Caco-2 (cell line): ENCODE data around the gene OSBPL6. TPM values are rescaled to one million over a fixed set of nuclear protein-coding genes. Genes with fewer than 3 reads are reported as not detected.

Source experiments
- BruUV-seq: library from RNA; stranded (reverse); fragments of 400-500 nt; replicated peaks from 2 replicates; lab custom pipeline; 2021; lab: Mats Ljungman, UMichigan
- CTCF ChIA-PET: fragments of 300-600 bp; sonication (Branson Sonifier 250); formaldehyde crosslinking; loops from one replicate; lab custom pipeline; 2022; ENCODE audit warnings: antibody characterized with exemption; lab: Charles Lee
- POLR2A ChIA-PET: fragments of 300-600 bp; sonication (Branson Sonifier 250); formaldehyde crosslinking; loops from one replicate; lab custom pipeline; 2022; ENCODE audit warnings: antibody characterized with exemption; lab: Charles Lee
- DNase-seq, 2 experiments: peaks; one replicate each; pipeline versions ENCODE4 v3.0.0 to v3.0.0-alpha.2; 2020 to 2022
- H3K27me3 ChIP-seq: replicated peaks from 2 replicates; pipeline ENCODE4 v1.6.0; 2011; ENCODE audit warnings: low read length; ENCODE audit not compliant: control insufficient read depth, insufficient read depth
- H3K36me3 ChIP-seq: 2 replicates; pipeline ENCODE4 v1.5.1; 2011; ENCODE audit warnings: low read length; ENCODE audit not compliant: control insufficient read depth, insufficient read depth
- H3K4me1 ChIP-seq: fragments of 250-450 bp; sonication (Bioruptor Pico); 2 replicates; pipeline ENCODE4 v1.5.1; 2020; ENCODE audit warnings: mild to moderate bottlenecking
- H3K4me3 ChIP-seq: 2 replicates; pipeline ENCODE4 v1.5.1; 2011; ENCODE audit warnings: low read depth, mild to moderate bottlenecking, control low read depth, low read length
- H3K9me3 ChIP-seq: fragments of 250-450 bp; sonication (Bioruptor Pico); 2 replicates; pipeline ENCODE4 v1.5.1; 2020; ENCODE audit warnings: mild to moderate bottlenecking, moderate library complexity
- H3K27ac Mint-ChIP-seq: one replicate; pipeline ENCODE4 v1.8.0; 2022; ENCODE audit warnings: mixed read lengths; ENCODE audit not compliant: unreplicated experiment
- H3K27me3 Mint-ChIP-seq: one replicate; pipeline ENCODE4 v1.8.0; 2022; ENCODE audit warnings: mixed read lengths; ENCODE audit not compliant: insufficient read depth, unreplicated experiment
- H3K36me3 Mint-ChIP-seq: one replicate; pipeline ENCODE4 v1.8.0; 2022; ENCODE audit warnings: mild to moderate bottlenecking, mixed read lengths; ENCODE audit not compliant: insufficient read depth, unreplicated experiment
- H3K4me1 Mint-ChIP-seq: one replicate; pipeline ENCODE4 v1.8.0; 2022; ENCODE audit warnings: low read depth, mixed read lengths; ENCODE audit not compliant: unreplicated experiment
- H3K4me3 Mint-ChIP-seq: one replicate; pipeline ENCODE4 v1.8.0; 2022; ENCODE audit warnings: mild to moderate bottlenecking, moderate library complexity, mixed read lengths; ENCODE audit not compliant: unreplicated experiment
- H3K9me3 Mint-ChIP-seq: one replicate; pipeline ENCODE4 v1.8.0; 2022; ENCODE audit warnings: mixed read lengths; ENCODE audit not compliant: unreplicated experiment
- intact Hi-C: fragments of 100-400 bp; cut with micrococcal nuclease; formaldehyde crosslinking; loops from one replicate; pipeline ENCODE4 v1.10.0; 2022; ENCODE audit not compliant: unreplicated experiment
- total RNA-seq: library from RNA; stranded (reverse); gene quantifications from 2 replicates; pipeline ENCODE4 v1.2.3, GENCODE V29; 2022
- TF ChIP-seq, protein P1 (sequence below), 2 experiments: fragments of 200-600 bp in 1 of 2; IDR thresholded peaks; 1 replicate in 1 of 2; 2 replicates in 1 of 2; pipeline versions ENCODE4 v1.5.1 to v1.8.0; 2011 to 2022; ENCODE audit warnings: antibody characterized with exemption in 1 of 2, control low read depth in 1 of 2, inconsistent platforms in 1 of 2, low read depth in 1 of 2, low read length in 1 of 2, mild to moderate bottlenecking in 1 of 2, moderate library complexity in 1 of 2; ENCODE audit not compliant: insufficient read depth in 1 of 2, severe bottlenecking in 1 of 2, unreplicated experiment in 1 of 2

The OSBPL6 gene
- total RNA-seq, 1 experiment from 2014 or later, result 1.5 TPM

DNA sequence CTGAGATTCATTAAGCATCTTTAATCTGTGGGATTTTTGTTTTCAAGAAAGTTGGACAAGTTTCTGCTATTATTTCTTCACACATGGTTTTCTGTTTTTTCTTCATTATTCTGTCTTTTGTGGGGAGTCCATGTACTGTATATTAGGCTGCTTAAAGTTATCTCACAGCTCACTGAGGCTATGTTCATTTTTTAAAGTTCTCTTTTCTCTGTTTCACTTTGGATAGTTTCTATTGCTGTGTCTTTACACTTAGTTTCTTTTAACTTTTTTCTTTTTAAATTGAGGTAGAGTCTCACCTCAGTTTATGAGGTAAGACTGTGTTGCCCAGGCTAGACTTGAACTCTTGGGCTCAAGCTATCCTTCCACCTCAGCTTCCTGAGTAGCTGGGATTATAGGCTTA lies 8.6 kb downstream of the OSBPL6 start:
- ChIA-PET CTCF (no interaction called here), POLR2A (no interaction called here)
- no peak overlapping the region for H3K4me3 ChIP-seq
- no peaks in the 10 kb centered on the region for H3K36me3 Mint-ChIP-seq
- H3K27me3 ChIP-seq, result no peaks in the 10 kb centered on the region; the same call in none of the 2 replicates
- no peaks in the 10 kb centered on the region for H3K36me3 ChIP-seq
- no peaks in the 10 kb centered on the region for H3K9me3 Mint-ChIP-seq
- peaks cover 13% of the 10 kb centered on the region for H3K27me3 Mint-ChIP-seq
- H3K27ac Mint-ChIP-seq, result no peak overlapping the region
- H3K4me1 Mint-ChIP-seq, result no peaks in the 10 kb centered on the region
- intact Hi-C loops, result no loop called here
- DNase-seq, result no peak
- no peaks in the 10 kb centered on the region for H3K9me3 ChIP-seq
- TF ChIP-seq, protein P1, sequence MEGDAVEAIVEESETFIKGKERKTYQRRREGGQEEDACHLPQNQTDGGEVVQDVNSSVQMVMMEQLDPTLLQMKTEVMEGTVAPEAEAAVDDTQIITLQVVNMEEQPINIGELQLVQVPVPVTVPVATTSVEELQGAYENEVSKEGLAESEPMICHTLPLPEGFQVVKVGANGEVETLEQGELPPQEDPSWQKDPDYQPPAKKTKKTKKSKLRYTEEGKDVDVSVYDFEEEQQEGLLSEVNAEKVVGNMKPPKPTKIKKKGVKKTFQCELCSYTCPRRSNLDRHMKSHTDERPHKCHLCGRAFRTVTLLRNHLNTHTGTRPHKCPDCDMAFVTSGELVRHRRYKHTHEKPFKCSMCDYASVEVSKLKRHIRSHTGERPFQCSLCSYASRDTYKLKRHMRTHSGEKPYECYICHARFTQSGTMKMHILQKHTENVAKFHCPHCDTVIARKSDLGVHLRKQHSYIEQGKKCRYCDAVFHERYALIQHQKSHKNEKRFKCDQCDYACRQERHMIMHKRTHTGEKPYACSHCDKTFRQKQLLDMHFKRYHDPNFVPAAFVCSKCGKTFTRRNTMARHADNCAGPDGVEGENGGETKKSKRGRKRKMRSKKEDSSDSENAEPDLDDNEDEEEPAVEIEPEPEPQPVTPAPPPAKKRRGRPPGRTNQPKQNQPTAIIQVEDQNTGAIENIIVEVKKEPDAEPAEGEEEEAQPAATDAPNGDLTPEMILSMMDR (IDR thresholded peaks at IDR 0.05; ENCODE audit: insufficient read depth in 1 of 2, low read depth in 1 of 2, low read length in 1 of 2, severe bottlenecking in 1 of 2, unreplicated experiment in 1 of 2), result no peak
- H3K4me1 ChIP-seq, result no peaks in the 10 kb centered on the region
- no peak overlapping the region for H3K4me3 Mint-ChIP-seq
- BruUV-seq, result no TSS peak

GRCh38 chr2:178204977-178205376 lies 10.7 kb downstream of the OSBPL6 start:
- intact Hi-C loops, result no loop called here
- POLR2A ChIA-PET, result no interaction called here
- H3K27ac Mint-ChIP-seq, result no peak overlapping the region
- no TSS peak for BruUV-seq
- no peak overlapping the region for H3K4me3 ChIP-seq
- H3K27me3 ChIP-seq, result no peaks in the 10 kb centered on the region; the same call in none of the 2 replicates
- DNase-seq, result no peak
- H3K4me1 ChIP-seq, result no peaks in the 10 kb centered on the region
- peaks cover 3% of the 10 kb centered on the region; the same call in 1 of the 2 replicates for H3K9me3 ChIP-seq
- no peak overlapping the region for H3K4me3 Mint-ChIP-seq
- no peaks in the 10 kb centered on the region for H3K4me1 Mint-ChIP-seq
- CTCF ChIA-PET, result no interaction called here
- TF ChIP-seq, protein P1 (IDR thresholded peaks at IDR 0.05; ENCODE audit: insufficient read depth in 1 of 2, low read depth in 1 of 2, low read length in 1 of 2, severe bottlenecking in 1 of 2, unreplicated experiment in 1 of 2), result no peak
- no peaks in the 10 kb centered on the region for H3K36me3 ChIP-seq
- H3K27me3 Mint-ChIP-seq, result peaks cover 13% of the 10 kb centered on the region
- no peaks in the 10 kb centered on the region for H3K9me3 Mint-ChIP-seq
- no peaks in the 10 kb centered on the region for H3K36me3 Mint-ChIP-seq

- POLR2A ChIA-PET, result no interaction called here
- no peaks in the 10 kb centered on the region for H3K36me3 Mint-ChIP-seq
- H3K27me3 Mint-ChIP-seq, result peaks cover 13% of the 10 kb centered on the region
Observed at GRCh38 chr2:178205853-178206521, 11.7 kb downstream of the OSBPL6 start.

More at GRCh38 chr2:178205853-178206521, 11.7 kb downstream of the OSBPL6 start:
- Histone ChIP-seq H3K36me3 (no peaks in the 10 kb centered on the region), H3K4me1 (no peaks in the 10 kb centered on the region), H3K27me3 (no peaks in the 10 kb centered on the region; the same call in none of the 2 replicates), H3K9me3 (peaks cover 3% of the 10 kb centered on the region; the same call in 1 of the 2 replicates), H3K4me3 (no peak overlapping the region)
- intact Hi-C loops, result no loop called here
- BruUV-seq, result no TSS peak
- Mint-ChIP-seq H3K4me3 (no peak overlapping the region), H3K27ac (no peak overlapping the region), H3K9me3 (no peaks in the 10 kb centered on the region), H3K4me1 (no peaks in the 10 kb centered on the region)
- TF ChIP-seq, protein P1 (IDR thresholded peaks at IDR 0.05; ENCODE audit: insufficient read depth in 1 of 2, low read depth in 1 of 2, low read length in 1 of 2, severe bottlenecking in 1 of 2, unreplicated experiment in 1 of 2), result no peak
- CTCF ChIA-PET, result interaction anchor here (0.7 kb wide), 1 partner anchor 239 kb away, joined by 3 read pairs; no protein-coding TSS in a partner anchor
- no peak for DNase-seq
